Loucy (cell line): Measurements from ENCODE around the gene CRACDL.

Source experiments
- H2AFZ ChIP-seq: fragments of 200-600 bp; sonication (generic); 2 replicates; pipeline ENCODE4 v1.6.0; 2016; ENCODE audit warnings: antibody characterized with exemption, mild to moderate bottlenecking, low read length, moderate library complexity
- H3F3A ChIP-seq: fragments of 200-600 bp; 2 replicates; pipeline ENCODE4 v1.6.0; 2016; ENCODE audit warnings: antibody characterized with exemption, low read depth, mild to moderate bottlenecking
- H3K27me3 ChIP-seq: fragments of 200-600 bp; sonication (generic); 2 replicates; pipeline ENCODE4 v1.6.1; 2014; ENCODE audit warnings: low read length, mild to moderate bottlenecking; ENCODE audit not compliant: insufficient read depth, poor library complexity, severe bottlenecking
- H3K36me3 ChIP-seq: fragments of 200-600 bp; sonication (generic); 2 replicates; pipeline ENCODE4 v1.6.1; 2016; ENCODE audit warnings: low read length; ENCODE audit not compliant: insufficient read depth
- H3K4me1 ChIP-seq: fragments of 200-600 bp; sonication (generic); 2 replicates; pipeline ENCODE4 v1.5.1; 2014; ENCODE audit warnings: low read length, mild to moderate bottlenecking; ENCODE audit not compliant: insufficient read depth, poor library complexity, severe bottlenecking
- H3K4me2 ChIP-seq: fragments of 200-600 bp; sonication (generic); 2 replicates; pipeline ENCODE4 v1.6.0; 2014; ENCODE audit warnings: antibody characterized with exemption, low read length, low read depth, mild to moderate bottlenecking; ENCODE audit not compliant: poor library complexity, severe bottlenecking
- H3K4me3 ChIP-seq: fragments of 200-600 bp; sonication (generic); 2 replicates; pipeline ENCODE4 v1.5.1; 2014; ENCODE audit warnings: low read length, mild to moderate bottlenecking, mixed read lengths; ENCODE audit not compliant: poor library complexity, severe bottlenecking
- H3K79me2 ChIP-seq: fragments of 200-600 bp; sonication (generic); 2 replicates; pipeline ENCODE4 v1.6.1; 2014; ENCODE audit warnings: low read length; ENCODE audit not compliant: insufficient read depth
- H3K9ac ChIP-seq: fragments of 200-600 bp; sonication (generic); 2 replicates; pipeline ENCODE4 v1.6.0; 2014; ENCODE audit warnings: mild to moderate bottlenecking, low read depth, low read length, moderate library complexity; ENCODE audit not compliant: poor library complexity, severe bottlenecking
- H3K9me2 ChIP-seq: fragments of 200-600 bp; sonication (generic); replicated peaks from 2 replicates; pipeline ENCODE4 v1.6.1; 2016; ENCODE audit warnings: low read depth, low read length, mixed read lengths
- H3K9me3 ChIP-seq: fragments of 200-600 bp; sonication (generic); 2 replicates; pipeline ENCODE4 v1.6.1; 2014; ENCODE audit warnings: mild to moderate bottlenecking, antibody characterized with exemption, low read length, low read depth; ENCODE audit not compliant: insufficient read depth
- H4K20me1 ChIP-seq: fragments of 200-600 bp; sonication (generic); 2 replicates; pipeline ENCODE4 v1.6.0; 2014; ENCODE audit warnings: antibody characterized with exemption, low read length, mild to moderate bottlenecking; ENCODE audit not compliant: insufficient read depth, poor library complexity, severe bottlenecking
- CTCF ChIP-seq: fragments of 200-600 bp; sonication (generic); conservative IDR thresholded peaks from 2 replicates; pipeline ENCODE4 v1.5.1; 2014; ENCODE audit warnings: mild to moderate bottlenecking, antibody characterized with exemption, low read length
- EZH2phosphoT487 ChIP-seq: fragments of 200-600 bp; IDR thresholded peaks from 2 replicates; pipeline ENCODE4 v1.6.1; 2018; ENCODE audit warnings: antibody characterized with exemption, mild to moderate bottlenecking, moderate library complexity, borderline replicate concordance

Gene CRACDL

GRCh38 chr2:98947554-98947953 lies 11.5 kb upstream of the CRACDL start:
- Histone ChIP-seq H2AFZ (no peak overlapping the region), H3K9me3 (no peaks in the 10 kb centered on the region), H3F3A (no peaks in the 10 kb centered on the region), H3K4me2 (no peak overlapping the region), H4K20me1 (no peaks in the 10 kb centered on the region), H3K36me3 (no peaks in the 10 kb centered on the region), H3K4me1 (no peaks in the 10 kb centered on the region), H3K27me3 (no peaks in the 10 kb centered on the region), H3K9me2 (no peaks in the 10 kb centered on the region), H3K9ac (no peak overlapping the region), H3K79me2 (no peaks in the 10 kb centered on the region), H3K4me3 (no peak overlapping the region)
- TF ChIP-seq CTCF (no peak), EZH2phosphoT487 (no peak)

DNA sequence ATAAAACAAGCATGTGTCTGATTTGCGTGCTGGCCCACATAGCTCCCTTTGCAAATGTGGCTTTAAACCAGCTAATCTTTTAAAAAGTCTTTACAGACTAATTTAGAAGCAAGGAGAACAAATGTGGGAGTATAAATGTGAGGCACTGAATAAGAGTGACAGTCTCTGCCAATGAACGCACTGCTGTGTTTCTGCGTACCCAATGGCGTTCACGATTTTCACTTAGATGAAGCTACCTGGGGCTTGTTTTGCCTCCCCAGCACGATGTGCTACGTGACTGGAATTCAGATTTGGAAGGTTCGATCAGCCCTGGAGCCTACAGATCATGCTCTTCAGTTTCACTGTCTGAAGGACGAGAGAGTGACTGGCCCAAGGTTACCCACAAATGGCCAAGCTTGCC lies 10.8 kb upstream of the CRACDL start:
- no peaks in the 10 kb centered on the region for H4K20me1 ChIP-seq
- H3K27me3 ChIP-seq: no peaks in the 10 kb centered on the region
- H3K4me3 ChIP-seq: no peak overlapping the region
- H3K4me1 ChIP-seq: no peaks in the 10 kb centered on the region
- H3K9me3 ChIP-seq: no peaks in the 10 kb centered on the region
- no peak for TF ChIP-seq CTCF
- no peaks in the 10 kb centered on the region for H3K36me3 ChIP-seq
- H3K9ac ChIP-seq: no peak overlapping the region
- H3K9me2 ChIP-seq: no peaks in the 10 kb centered on the region
- H2AFZ ChIP-seq: no peak overlapping the region
- H3K79me2 ChIP-seq: no peaks in the 10 kb centered on the region
- no peaks in the 10 kb centered on the region for H3F3A ChIP-seq
- H3K4me2 ChIP-seq: no peak overlapping the region

GRCh38 chr2:98944775-98945174 lies 8.8 kb upstream of the CRACDL start:
- no peak overlapping the region for H3K9ac ChIP-seq
- no peak for TF ChIP-seq EZH2phosphoT487
- no peak for TF ChIP-seq CTCF
- H3K79me2 ChIP-seq: no peaks in the 10 kb centered on the region
- H3K4me3 ChIP-seq: no peak overlapping the region
- H3F3A ChIP-seq: no peaks in the 10 kb centered on the region
- H3K36me3 ChIP-seq: no peaks in the 10 kb centered on the region
- no peak overlapping the region for H3K4me2 ChIP-seq
- no peak overlapping the region for H2AFZ ChIP-seq
- no peaks in the 10 kb centered on the region for H4K20me1 ChIP-seq
- no peaks in the 10 kb centered on the region for H3K4me1 ChIP-seq
- no peaks in the 10 kb centered on the region for H3K27me3 ChIP-seq
- no peaks in the 10 kb centered on the region for H3K9me3 ChIP-seq
- no peaks in the 10 kb centered on the region for H3K9me2 ChIP-seq
